CD1c-positive myeloid dendritic cell (primary cell): ENCODE data around the gene LRRC32.

Experiments
- DNase-seq: peaks from one replicate; pipeline ENCODE4 v3.0.0-alpha.2; 2016; ENCODE audit errors: extremely low spot score

The LRRC32 gene

GRCh38 chr11:76678321-76678720 is 7.8 kb upstream of the LRRC32 start:
- peak; percentile 51 for DNase-seq

GRCh38 chr11:76677458-76677765 is 6.9 kb upstream of the LRRC32 start:
- DNase-seq = no peak

GRCh38 chr11:76676636-76677457 is 6.3 kb upstream of the LRRC32 start:
- no peak for DNase-seq

GRCh38 chr11:76674517-76675400 is 4.2 kb upstream of the LRRC32 start:
- DNase-seq = no peak

GRCh38 chr11:76673176-76674142 is 2.9 kb upstream of the LRRC32 start:
- DNase-seq = peak; percentile 27

GRCh38 chr11:76672431-76673175 is 2.1 kb upstream of the LRRC32 start:
- peak; percentile 27 for DNase-seq

- DNase-seq = no peak
These were observed 1.2 kb upstream of the LRRC32 start for GRCh38 chr11:76671626-76672309.

GRCh38 chr11:76671237-76671592 is 668 bp upstream of the LRRC32 start:
- no peak for DNase-seq

- DNase-seq = no peak
These were observed 554 bp downstream of the LRRC32 start for GRCh38 chr11:76669901-76670484.

GRCh38 chr11:76668362-76669155 is 2.0 kb downstream of the LRRC32 start:
- DNase-seq = no peak

- no peak for DNase-seq
These were observed 2.7 kb downstream of the LRRC32 start for GRCh38 chr11:76667856-76668255.

- DNase-seq = no peak
These were observed 3.2 kb downstream of the LRRC32 start for GRCh38 chr11:76667271-76667818.

GRCh38 chr11:76666830-76667229 is 3.7 kb downstream of the LRRC32 start:
- no peak for DNase-seq

GRCh38 chr11:76666408-76666807 is 4.1 kb downstream of the LRRC32 start:
- DNase-seq = peak; percentile 43

GRCh38 chr11:76665921-76666351 is 4.6 kb downstream of the LRRC32 start:
- DNase-seq = no peak

GRCh38 chr11:76665172-76665571 is 5.4 kb downstream of the LRRC32 start:
- DNase-seq = no peak

- peak; percentile 13 for DNase-seq
These were observed 5.9 kb downstream of the LRRC32 start for GRCh38 chr11:76664578-76665061.

- DNase-seq = no peak
These were observed 6.6 kb downstream of the LRRC32 start for GRCh38 chr11:76663912-76664440.

- DNase-seq = no peak
These were observed 7.1 kb downstream of the LRRC32 start for GRCh38 chr11:76663486-76663810.
